Endothelial cell of umbilical vein (primary cell): ENCODE results near the gene PCDHGA6.
"Not testable (repeated sequence)": the region's sequence is repeated elsewhere in the genome, so short reads cannot be mapped to it uniquely, and the experiment has no call there.

Source experiments
- CTCF ChIP-seq, 2 donors: IDR thresholded peaks; 1 replicate in 1 of 2; 2 replicates in 1 of 2; pipeline ENCODE4 v1.5.1; 2011; ENCODE audit warnings: low read length in 2 of 2, mild to moderate bottlenecking in 2 of 2, moderate library complexity in 2 of 2, control low read depth in 1 of 2, inconsistent platforms in 1 of 2, low read depth in 1 of 2; ENCODE audit not compliant: insufficient read depth in 1 of 2; ENCODE audit errors: extremely low read depth in 1 of 2
- EZH2 ChIP-seq: IDR thresholded peaks from 2 replicates; pipeline ENCODE4 v1.6.1; 2012; ENCODE audit warnings: borderline replicate concordance, low read depth, mild to moderate bottlenecking, moderate library complexity, low read length, inconsistent platforms; ENCODE audit not compliant: severe bottlenecking
- GATA2 ChIP-seq: IDR thresholded peaks from 2 replicates; pipeline ENCODE4 v1.7.0; 2011; ENCODE audit warnings: low read depth, mild to moderate bottlenecking, moderate library complexity, mixed read lengths, low read length; ENCODE audit not compliant: insufficient read length, insufficient read depth
- MAX ChIP-seq: IDR thresholded peaks from 2 replicates; pipeline ENCODE4 v1.6.1; 2011; ENCODE audit not compliant: insufficient read depth, insufficient read length
- MYC ChIP-seq: IDR thresholded peaks from one replicate; pipeline ENCODE4 v1.6.1; 2011; ENCODE audit warnings: mild to moderate bottlenecking, low read depth, low read length
- POLR2A ChIP-seq: IDR thresholded peaks from 2 replicates; pipeline ENCODE4 v1.6.1; 2012; ENCODE audit warnings: low read depth, mild to moderate bottlenecking, control low read depth, low read length
- POLR2AphosphoS5 ChIP-seq: IDR thresholded peaks from 2 replicates; pipeline ENCODE4 v1.6.1; 2012; ENCODE audit warnings: low read depth, mild to moderate bottlenecking, control low read depth, low read length, moderate library complexity; ENCODE audit not compliant: insufficient read depth

GRCh38 chr5:141415275-141415618 is 41.6 kb downstream of the PCDHGA6 start:
- TF ChIP-seq POLR2AphosphoS5; CTCF (IDR thresholded peaks at IDR 0.05; ENCODE audit: extremely low read depth in 1 of 2, insufficient read depth in 1 of 2, low read depth in 1 of 2, low read length in 2 of 2); POLR2A; MAX; EZH2; MYC; GATA2: not testable (repeated sequence)
